ENCODE measurements around the gene ANKRA2.
"Not testable (repeated sequence)": the region's sequence is repeated elsewhere in the genome, so short reads cannot be mapped to it uniquely, and the experiment has no call there.

DNA sequence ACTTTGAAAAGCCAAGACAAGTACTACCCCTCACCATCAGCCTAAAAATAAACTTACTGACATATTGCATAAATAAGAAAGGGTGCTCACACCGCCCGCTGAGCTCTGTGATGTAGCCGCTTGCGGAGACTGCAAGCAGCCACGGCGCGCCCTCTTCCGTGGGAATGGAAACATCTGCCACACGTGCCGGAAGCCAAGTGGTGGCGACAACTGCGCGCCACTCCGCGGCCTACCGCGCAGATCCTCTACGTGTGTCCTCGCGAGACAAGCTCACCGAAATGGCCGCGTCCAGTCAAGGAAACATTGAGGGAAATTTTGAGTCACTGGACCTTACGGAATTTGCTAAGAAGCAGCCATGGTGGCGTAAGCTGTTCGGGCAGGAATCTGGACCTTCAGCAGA, 56.9 kb downstream of the ANKRA2 start:
- TF ChIP-seq EZH2phosphoT487 (IDR thresholded peaks at IDR 0.05; ENCODE audit: low read depth, severe bottlenecking, unreplicated experiment) = not testable (repeated sequence)
- TF ChIP-seq, protein P1, sequence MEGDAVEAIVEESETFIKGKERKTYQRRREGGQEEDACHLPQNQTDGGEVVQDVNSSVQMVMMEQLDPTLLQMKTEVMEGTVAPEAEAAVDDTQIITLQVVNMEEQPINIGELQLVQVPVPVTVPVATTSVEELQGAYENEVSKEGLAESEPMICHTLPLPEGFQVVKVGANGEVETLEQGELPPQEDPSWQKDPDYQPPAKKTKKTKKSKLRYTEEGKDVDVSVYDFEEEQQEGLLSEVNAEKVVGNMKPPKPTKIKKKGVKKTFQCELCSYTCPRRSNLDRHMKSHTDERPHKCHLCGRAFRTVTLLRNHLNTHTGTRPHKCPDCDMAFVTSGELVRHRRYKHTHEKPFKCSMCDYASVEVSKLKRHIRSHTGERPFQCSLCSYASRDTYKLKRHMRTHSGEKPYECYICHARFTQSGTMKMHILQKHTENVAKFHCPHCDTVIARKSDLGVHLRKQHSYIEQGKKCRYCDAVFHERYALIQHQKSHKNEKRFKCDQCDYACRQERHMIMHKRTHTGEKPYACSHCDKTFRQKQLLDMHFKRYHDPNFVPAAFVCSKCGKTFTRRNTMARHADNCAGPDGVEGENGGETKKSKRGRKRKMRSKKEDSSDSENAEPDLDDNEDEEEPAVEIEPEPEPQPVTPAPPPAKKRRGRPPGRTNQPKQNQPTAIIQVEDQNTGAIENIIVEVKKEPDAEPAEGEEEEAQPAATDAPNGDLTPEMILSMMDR (IDR thresholded peaks at IDR 0.05; ENCODE audit: poor library complexity) = not testable (repeated sequence)
